Middle frontal gyrus (tissue), 1 donor: ENCODE data around the gene SRPK1.

Experiments
- DNase-seq: peaks from one replicate; pipeline ENCODE4 v3.0.0-alpha.2; 2015; ENCODE audit warnings: low spot score; ENCODE audit errors: extremely low spot score

The SRPK1 gene

GRCh38 chr6:35784200-35784599 lies 136.7 kb downstream of the SRPK1 start:
- DNase-seq, result no peak
